Bone marrow (tissue), 2 donors: ENCODE measurements around the gene SAMD9L.

ENCODE experiments used
- DNase-seq, 2 donors: peaks; one replicate each; lab custom pipeline; 2025; lab: John Stamatoyannopoulos, UW

Gene SAMD9L

DNA sequence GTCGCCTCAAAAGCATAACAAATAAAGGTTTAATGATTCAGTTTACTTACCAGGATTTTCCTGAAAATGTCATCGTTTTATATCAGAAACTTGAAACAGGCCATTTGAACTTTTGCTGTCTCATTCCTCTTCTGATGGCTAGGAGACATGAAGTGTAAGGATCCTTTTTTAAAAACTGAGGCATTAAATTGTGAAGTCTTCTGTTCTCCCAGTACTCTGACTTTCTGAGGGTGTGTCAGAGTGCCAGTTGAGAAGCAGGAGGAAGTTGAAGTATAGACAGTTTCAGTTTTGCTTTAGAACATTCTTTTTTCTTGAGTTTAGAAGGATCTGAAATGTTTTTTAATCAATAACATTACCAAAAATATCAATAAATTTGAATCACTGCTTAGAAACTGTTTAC lies at the start of gene SAMD9L:
TSS of gene SAMD9L (minus strand) at position 242 of the 400 bp plus-strand sequence. CDS start 12,414 bp downstream, outside the sequence.
- DNase-seq: peak in 1 of 2 donors; percentile 42

DNA sequence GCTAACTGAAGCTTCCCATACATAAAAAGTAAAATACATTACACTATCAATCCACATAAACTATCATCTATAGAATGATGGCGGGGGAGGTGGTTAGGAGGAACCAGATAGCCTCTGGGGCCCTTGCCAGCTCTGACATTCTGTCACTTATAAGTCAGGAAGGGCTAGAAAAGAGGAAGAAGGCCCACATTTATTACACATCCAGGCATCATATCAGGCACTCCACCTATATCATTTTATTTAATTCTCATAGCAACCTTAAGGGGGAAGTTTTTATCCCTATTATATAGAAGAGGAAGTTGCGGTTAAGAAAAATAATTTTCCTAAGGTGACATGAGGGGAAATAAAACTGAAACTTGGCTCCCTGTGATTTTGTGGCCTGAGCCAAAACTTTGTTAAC lies 48.2 kb upstream of the SAMD9L start:
- no peak for DNase-seq

DNA sequence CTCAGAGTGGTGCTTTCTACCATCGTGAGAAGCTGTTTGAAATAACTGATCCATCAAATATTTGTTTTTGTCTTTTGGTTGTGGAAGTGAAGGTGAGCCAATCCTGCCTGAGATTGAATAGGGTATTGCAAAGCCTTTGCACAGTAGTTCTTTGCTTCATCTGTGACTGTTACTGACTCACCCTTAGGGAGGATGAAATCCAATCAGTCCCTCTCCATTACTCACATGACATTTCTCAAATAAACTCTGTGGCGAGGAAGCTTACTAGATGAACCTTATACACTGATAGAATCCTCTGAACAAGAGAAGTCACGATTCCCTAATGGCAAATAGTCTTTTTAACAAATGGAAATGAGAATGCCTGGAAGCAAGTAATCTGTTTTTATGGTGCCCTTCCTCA lies 46.2 kb upstream of the SAMD9L start:
- no peak for DNase-seq

DNA sequence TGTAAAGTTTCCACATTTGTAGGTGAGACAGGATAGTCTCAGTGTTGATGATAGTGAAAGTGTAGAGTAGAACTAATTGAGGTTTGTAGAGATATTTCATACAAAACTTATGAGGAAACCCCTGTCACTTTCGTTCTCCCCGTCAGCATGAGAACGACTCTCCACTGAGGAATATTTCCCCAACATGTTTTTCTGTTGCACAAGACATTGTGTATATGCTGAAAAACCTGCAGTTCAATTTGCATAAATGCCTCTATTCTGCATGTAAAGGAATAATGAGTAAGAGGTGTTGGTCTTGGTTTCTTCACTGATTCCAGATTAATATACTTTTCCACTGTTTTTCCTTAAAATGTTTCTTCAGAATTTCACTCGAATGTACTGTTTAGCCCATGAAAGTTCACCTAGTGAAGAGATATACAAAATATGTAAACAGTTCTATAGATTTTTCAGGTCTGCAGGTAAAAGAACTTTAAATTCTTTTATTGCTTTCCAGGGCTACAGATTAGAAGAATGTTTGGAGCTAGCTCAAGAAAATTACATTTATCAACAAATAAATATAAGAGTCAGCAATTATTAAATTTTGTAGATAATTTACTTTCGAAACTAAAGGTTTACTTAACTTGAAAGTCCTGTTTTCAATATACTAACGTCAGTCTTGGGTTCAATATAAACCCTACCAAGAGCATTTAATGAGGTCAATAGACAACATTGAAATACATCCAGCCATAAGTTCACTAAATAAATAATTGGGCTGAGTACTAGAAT lies 40.9 kb upstream of the SAMD9L start:
- no peak for DNase-seq

DNA sequence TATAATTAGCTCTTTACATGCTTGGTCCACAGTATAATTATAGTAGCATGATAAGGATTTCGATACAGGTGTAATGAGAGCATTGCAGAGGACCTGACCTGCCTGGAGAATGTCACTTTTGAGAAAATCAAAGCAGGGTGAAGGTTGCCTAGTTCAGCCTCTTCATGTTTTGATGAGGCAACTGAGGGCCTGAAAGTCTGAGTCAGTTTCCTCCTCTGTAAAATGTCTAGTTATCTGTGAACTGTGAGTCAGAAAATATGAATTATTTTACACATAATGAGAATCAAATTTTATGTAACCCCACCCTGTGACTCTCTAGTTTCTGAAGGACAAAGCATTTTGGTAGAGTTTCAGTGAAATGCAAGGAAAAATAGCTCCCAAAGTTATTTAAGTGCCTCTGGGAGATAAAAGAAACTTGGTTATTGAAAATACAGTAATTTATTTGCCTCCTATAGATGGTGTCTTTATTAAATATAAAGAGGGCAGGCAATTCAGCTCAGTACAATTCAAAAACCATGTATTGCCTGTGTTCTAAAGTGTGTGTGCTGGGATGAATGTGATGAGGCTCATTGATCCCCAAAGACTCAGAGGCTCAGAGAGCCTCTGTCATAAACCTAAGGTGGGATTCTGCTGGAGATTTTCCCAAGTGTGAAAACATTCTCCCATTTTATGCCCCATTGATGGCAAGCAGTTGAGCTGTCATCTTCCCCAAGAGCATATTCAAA lies 37.3 kb upstream of the SAMD9L start:
- DNase-seq: no peak

DNA sequence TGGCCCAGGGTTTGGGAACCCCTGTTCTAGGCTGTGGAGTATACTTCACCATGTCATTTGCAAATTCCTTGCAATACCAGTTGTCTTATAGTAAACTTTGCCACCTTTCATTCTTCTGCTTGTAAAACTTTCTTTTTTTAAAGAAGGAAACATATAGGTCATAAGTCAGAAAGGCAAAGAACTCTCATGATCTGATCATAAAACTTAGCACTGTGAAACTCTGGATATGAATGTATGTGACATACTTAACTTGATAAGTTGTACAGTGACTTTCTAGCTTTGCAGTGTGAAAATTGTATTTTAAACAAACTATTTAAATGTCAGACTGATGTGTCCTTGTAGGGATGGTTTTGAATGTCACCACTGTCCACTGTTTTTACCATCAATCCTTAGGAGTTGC lies 31.0 kb upstream of the SAMD9L start:
- no peak for DNase-seq

DNA sequence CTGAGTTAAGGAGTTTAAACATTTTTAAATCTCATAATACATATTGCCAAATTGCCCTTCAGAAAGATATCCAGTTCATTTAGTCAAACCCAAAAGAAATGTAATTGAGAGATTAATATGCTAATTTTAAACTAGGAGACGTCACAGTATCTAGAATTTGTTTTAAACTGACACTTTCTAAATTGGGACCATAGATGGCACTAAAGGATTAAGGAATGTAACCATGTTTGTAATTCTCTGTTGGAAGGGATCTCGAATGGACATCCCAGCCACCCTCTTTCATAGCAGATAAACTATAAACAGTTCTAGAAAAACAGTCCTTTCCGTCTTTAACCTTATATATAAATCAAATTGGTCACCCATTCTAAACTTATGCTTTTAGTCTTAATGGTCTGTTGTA lies 30.0 kb upstream of the SAMD9L start:
- no peak for DNase-seq

DNA sequence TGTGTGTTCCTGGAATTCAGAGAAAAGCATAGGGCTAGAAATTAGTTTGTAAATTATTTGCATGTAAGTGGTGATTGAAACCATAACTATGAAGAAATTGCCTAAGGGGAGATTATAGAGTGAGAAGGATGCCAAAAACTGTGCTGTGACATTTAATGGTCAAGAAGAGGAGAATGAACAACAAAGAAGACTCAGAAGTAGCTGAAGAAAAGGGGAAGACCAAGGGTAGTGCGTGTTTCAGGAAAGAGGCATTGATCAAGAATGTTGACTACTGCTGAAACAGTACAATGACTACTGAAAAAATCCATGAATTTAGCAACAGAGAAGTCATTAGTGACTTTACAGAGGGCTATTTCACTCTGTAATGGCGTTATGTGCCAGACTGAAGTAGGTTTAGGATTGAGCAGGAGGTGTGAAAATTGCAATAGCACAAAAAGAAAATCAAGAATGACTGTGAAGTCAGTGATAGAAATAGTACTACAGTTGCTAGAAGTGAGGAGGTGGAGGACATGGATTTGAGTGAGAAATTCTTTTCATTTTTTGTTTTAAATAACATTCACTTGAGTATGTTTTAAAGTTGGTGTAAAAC lies 28.9 kb upstream of the SAMD9L start:
- no peak for DNase-seq

DNA sequence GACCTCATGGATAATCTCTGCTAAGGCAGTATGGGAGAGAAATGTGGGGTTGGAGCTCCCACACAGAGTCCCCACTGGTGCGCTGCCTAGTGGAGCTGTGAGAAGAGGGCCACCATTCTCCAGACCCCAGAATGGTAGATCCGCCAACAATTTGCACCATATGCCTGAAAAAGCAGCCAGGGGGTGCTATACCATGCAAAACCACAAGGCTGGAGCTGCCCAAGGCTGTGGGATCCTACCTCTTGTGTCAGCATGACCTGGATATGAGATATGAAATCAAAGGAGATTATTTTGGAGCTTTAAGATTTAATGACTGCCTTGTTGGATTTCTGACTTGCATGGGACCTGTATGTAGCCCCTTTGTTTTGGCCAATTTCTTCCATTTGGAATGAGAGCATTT lies 27.0 kb upstream of the SAMD9L start:
- no peak for DNase-seq

DNA sequence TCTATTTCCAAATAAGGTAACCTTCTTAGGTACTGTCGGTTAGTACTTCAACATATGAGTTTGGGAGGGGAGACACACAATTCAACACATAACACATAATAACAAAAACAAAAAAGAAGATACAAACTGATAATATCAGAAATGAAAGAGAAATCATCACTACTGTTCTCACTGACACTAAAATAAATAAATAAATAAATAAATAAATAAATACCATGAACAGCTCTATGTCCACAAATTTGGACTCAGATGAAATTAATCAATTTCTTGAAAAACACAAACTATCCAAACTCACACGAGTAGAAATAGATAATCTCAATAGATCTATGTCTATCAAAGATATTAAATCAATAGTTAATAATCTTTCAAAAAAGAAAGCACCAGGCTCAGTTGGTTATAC lies 24.5 kb upstream of the SAMD9L start:
- DNase-seq: no peak

DNA sequence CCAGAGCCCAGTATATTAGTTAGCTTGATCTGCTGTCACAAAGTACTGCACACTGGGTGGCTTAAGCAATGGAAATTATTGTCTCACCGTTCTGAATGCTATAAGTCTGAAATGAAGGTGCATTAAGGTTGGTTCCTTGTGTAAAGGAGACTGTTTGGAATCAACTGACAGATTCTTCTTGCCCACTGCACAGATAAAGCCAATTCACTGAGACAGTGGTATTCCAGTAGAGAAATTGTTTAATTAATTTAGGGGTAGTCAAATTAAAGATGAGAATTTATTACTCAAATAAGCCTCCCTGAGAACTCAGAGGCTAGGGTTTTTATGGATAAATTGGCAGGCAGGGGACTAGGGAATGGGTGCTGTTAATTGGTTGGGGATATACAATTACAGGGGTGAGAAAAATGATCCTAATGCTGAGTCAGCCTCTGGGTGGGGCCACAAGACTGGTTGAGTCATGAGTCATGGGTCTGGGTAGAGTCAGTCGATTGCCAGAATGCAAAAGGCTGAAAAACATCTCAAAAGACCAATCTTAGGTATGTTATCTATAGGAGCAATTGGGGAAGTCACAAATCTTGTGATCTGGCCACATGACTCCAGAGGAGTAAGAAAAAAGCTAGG lies 23.5 kb upstream of the SAMD9L start:
- no peak for DNase-seq

DNA sequence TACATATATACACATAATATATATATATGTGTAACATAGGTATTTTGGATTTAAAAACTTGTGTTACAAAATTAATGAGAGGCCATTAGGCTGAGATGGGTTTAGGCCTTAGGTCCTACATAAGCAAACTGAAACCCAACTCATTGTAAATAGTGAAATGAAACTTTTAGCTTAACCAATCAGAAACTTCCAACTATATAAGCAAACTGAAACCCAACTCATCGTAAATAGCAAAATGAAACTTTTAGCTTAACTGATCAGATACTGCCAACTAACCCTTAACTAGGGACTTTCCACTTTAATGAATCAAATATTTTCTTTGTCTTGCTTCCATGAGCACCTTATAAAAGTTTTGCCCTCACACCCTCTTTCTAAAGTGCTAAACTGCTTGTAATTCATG lies 17.3 kb upstream of the SAMD9L start:
- DNase-seq: no peak

DNA sequence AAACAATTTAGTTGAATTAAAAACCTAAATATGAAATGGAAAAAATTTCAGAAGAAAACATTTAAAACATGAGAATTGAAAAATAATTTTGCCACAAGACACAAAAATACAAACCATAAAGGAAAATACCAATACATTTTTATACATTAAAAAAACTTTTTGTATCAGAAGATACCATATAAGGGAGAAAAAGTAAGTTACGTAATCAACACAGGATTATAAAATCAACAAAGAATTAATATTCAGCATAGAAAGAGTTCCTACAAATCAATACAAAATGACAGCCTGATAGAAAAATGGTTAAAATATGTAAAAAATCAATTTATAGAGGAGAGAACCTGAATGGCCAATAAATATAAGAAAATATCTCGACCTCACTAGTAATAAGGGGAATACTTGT lies 16.6 kb upstream of the SAMD9L start:
- no peak for DNase-seq

DNA sequence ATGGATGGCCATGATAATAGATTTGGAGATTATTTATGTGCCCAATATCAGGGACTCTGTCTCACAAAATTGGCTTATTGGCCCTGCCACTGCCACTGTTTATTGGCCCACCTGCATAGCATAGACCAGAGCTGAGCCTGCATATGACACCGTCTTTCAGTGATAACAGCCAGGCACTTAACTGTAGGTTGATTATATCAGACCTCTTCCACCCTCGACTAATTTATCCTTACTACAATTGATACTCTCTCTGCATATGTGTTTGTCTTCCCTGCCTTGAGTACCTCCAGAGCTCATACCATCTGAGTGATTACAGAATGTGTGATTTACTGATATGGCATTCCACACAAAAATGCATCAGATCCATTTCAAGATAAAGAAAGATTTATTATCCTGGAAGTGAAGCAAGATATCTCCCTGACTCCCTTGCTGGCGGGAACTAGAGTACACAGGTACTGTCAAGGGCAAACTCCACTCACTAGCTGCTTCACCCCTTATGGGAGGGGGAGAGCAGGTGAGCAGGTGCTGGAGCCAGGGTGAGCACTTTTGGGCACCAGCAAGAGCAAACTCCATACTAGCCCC lies 13.1 kb upstream of the SAMD9L start:
- no peak for DNase-seq

DNA sequence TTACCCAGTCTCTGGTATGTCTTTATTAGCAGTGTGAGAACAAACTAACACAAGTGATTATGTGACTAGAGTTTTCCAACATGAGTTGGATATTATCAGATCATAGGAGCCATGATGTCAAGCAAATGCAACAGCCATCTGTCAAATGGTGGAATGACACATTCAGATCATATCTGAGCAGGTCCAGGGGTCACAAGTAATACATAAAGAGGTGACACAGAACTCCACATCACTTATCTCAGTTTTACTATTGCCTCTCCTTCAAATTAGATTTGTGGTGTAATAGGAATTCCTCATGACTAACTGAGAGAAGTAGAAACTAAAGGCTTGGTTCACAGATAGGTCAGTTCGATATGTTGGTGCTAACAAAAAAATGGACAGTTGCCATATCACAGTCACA lies 12.2 kb upstream of the SAMD9L start:
- no peak for DNase-seq

DNA sequence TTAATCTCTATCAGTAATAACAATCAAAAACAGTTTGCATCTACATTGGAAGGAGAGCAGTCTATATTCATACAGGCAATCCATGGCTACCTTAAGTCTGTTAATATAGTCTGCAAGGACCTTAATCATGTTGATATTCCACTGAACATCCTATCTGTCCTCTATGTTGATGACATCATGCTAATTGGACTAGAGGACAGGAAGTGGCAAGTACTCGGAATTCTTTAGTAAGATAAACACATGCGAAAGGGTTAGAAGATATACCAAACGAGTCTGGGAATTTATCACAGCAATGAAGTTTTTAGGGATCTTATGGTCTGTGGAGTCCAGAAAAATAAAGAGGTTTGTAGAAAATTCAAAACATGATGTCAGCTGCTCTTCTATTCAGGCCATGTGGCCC lies 11.3 kb upstream of the SAMD9L start:
- DNase-seq: no peak

DNA sequence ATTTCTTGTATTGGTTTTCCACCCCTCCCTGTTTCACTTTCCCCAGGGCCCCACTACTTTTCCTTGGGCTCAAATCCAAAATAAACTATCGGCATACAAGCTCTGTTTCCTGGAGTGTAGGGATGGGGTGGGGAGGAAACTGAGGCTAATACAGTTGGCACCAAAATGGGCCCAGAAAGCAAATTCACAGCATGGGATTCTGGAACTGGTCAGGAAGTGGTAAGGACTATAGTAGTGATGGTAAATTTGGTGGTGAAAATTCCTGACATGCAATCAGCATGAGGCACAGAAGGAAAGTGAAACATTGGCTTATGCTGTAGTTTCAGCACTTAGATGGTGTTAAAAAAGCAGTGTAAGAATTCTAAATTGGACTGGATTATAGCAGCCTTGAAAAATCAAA lies 8.7 kb upstream of the SAMD9L start:
- no peak for DNase-seq

DNA sequence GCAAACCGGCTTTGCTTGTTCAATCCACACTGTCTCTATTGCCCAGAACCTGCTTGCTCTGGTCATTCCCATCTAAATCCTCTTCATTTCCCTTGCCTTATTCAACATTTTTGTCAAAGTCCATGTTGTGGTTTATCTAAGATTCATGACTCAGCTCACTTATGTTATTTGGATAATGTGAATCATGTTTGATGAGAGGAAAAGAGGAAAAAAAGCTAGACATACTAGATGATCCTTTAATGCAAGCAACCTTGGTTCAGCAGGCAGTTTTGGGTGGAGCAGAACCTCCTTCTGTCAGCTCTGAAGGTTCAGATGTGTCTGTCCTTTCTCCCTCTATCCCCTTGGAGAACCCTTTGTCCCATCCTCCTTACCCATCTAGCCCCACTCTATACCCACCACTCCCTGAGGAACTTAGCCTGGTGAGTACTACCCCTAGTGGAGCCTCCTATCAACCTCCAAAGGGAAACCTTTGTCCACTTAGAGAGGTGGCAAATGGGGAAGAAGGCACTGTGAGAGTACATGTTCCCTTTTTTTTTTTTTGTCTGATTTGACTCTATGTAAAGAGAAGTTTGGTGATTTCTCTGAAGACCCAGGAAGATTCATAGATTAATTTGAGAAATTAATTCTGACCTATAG lies 2.1 kb upstream of the SAMD9L start:
- DNase-seq: peak in 1 of 2 donors; percentile 4

DNA sequence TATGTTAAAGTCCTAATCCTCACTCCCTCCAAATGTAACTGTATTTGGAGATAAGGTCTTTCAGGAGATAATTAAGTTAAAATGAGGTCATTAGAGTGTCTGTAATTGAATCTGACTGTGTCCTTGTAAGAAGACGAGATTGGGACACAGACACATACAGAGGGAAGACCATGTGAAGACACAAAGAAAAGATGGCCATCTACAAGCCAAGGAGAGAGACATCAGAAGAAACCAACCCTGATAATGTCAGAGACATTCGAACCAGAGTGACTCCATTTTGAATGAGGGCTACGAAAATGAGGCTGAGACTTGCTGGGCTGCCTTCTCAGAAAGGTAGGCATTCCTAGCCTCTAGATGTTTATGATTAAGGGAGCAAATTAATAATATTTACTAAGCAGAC lies 542 bp upstream of the SAMD9L start:
- DNase-seq: no peak

DNA sequence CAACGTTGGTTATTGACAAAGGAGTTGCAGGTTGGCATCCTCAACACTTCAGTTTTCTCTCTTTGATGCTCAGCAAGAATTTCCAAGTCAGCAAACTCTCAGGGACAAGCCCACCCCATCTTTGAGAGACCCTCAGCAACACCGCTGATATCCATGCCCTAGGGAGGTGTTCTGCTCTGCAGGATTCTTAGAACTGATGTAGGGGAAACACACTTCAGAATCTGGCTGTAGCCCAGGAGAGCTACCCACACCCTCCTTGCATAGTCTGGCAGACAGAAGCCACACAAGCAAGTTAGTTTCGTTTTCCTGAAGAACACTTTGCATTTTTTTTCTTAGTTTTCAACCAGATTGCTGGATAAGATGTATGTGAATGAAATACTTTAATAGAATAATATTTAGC lies 822 bp downstream of the SAMD9L start:
- peak; percentile 3 to 48 for DNase-seq

DNA sequence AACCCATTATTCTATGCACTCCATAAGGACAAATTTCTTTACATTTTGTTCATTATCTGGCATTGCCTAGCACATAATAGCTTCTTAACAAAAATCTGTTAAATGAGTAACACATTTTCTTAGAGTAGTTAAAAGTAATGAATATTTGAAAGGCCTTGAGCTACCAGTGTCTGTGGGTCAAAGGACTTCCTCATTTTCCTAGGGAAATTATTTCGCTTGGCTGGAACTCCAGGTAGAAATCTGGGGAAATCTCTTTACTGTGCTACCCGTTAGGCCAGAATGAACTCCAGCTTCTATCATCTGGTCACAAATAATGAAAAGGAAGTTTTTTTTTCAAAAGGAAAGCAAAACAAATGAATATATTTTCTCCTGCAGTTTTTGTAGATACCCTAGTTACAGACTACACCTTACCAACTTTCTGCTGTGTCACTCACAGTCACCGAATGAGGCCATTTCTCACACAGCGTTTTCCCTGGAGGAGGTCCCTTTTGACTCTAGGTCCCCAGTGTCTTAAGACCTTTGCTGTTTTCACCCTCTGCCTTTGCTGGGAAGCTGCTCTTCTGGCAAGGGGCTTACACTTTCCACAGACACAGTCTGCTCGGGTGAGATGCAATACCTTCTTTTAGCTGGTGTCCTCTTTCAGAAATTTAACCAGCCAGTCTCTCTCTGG lies 1.6 kb downstream of the SAMD9L start:
- no peak for DNase-seq
